ENCODE results near the gene TK1. TPM values are rescaled to one million over a fixed set of nuclear protein-coding genes. Genes with fewer than 3 reads are reported as not detected.
A peak's percentile ranks its signal among the peaks of the same experiment; 100 is the strongest.

Gene TK1
- total RNA-seq, 1 donor from 2014 or later, result 6.6 TPM

- Histone ChIP-seq H3K4me3 (peak overlapping the region; percentile 94), H3K27me3 (ENCODE audit: low read depth) (no peaks in the 10 kb centered on the region), H3K9me3 (no peaks in the 10 kb centered on the region), H3K27ac (peak overlapping the region; percentile 91), H3K36me3 (peaks cover 17% of the 10 kb centered on the region), H3K4me1 (peaks cover 68% of the 10 kb centered on the region)
- DNase-seq, result peak; percentile 82
- intact Hi-C loops (cut with DNase I), result no loop called here
- ATAC-seq, result peak; percentile 36 to 46
- no peak for TF ChIP-seq CTCF (IDR thresholded peaks at IDR 0.05)
These were observed 54.7 kb downstream of the TK1 start for GRCh38 chr17:78132084-78132676.

- intact Hi-C loops (cut with DNase I), result no loop called here
- Histone ChIP-seq H3K4me1 (peaks cover 75% of the 10 kb centered on the region), H3K4me3 (peak overlapping the region; percentile 94), H3K9me3 (no peaks in the 10 kb centered on the region), H3K27ac (peak overlapping the region; percentile 91), H3K27me3 (ENCODE audit: low read depth) (no peaks in the 10 kb centered on the region), H3K36me3 (peaks cover 17% of the 10 kb centered on the region)
- no peak for TF ChIP-seq CTCF (IDR thresholded peaks at IDR 0.05)
- ATAC-seq, result peak; percentile 2
- no peak for DNase-seq
These were observed 55.4 kb downstream of the TK1 start for GRCh38 chr17:78131172-78132083.

- H3K27me3 ChIP-seq (ENCODE audit: low read depth), result no peaks in the 10 kb centered on the region
- peak within 1 kb of the TSS; percentile 94 for H3K4me3 ChIP-seq
- peaks cover 83% of the 10 kb centered on the region for H3K4me1 ChIP-seq
- H3K36me3 ChIP-seq, result peaks cover 25% of the 10 kb centered on the region
- no peak for TF ChIP-seq CTCF (IDR thresholded peaks at IDR 0.05)
- ATAC-seq, result peak; percentile 4 to 14
- peak within 1 kb of the TSS; percentile 91 for H3K27ac ChIP-seq
- intact Hi-C loops (cut with DNase I), result no loop called here
- no peak for DNase-seq
- no peaks in the 10 kb centered on the region for H3K9me3 ChIP-seq
These were observed 56.3 kb downstream of the TK1 start, which contains the start of gene TMC8 for GRCh38 chr17:78130437-78131101. Gene TMC8, plus strand, starts transcription at chr17:78130771. Its CDS starts 818 bp downstream, at chr17:78131589.

- intact Hi-C loops (cut with DNase I), result no loop called here
- Histone ChIP-seq H3K9me3 (no peaks in the 10 kb centered on the region), H3K4me3 (peak overlapping the region; percentile 94), H3K27me3 (ENCODE audit: low read depth) (no peaks in the 10 kb centered on the region), H3K27ac (peak overlapping the region; percentile 91), H3K4me1 (peaks cover 88% of the 10 kb centered on the region), H3K36me3 (peaks cover 25% of the 10 kb centered on the region)
- DNase-seq, result no peak
- TF ChIP-seq CTCF (IDR thresholded peaks at IDR 0.05), result no peak
- no peak for ATAC-seq
These were observed 56.8 kb downstream of the TK1 start for GRCh38 chr17:78130090-78130436.

GRCh38 chr17:78129351-78130089, 57.3 kb downstream of the TK1 start:
- H3K27me3 ChIP-seq (ENCODE audit: low read depth), result no peaks in the 10 kb centered on the region
- peak overlapping the region; percentile 91 for H3K27ac ChIP-seq
- no peaks in the 10 kb centered on the region for H3K9me3 ChIP-seq
- no peak for TF ChIP-seq CTCF (IDR thresholded peaks at IDR 0.05)
- DNase-seq (no peak), ATAC-seq (no peak)
- peaks cover 94% of the 10 kb centered on the region for H3K4me1 ChIP-seq
- intact Hi-C loops (cut with DNase I), result loop anchor here (10.0 kb wide), 1 partner anchor 45 kb away; no protein-coding TSS in a partner anchor
- peaks cover 25% of the 10 kb centered on the region for H3K36me3 ChIP-seq
- H3K4me3 ChIP-seq, result peak overlapping the region; percentile 94
